Thyroid gland (tissue), 4 donors: ENCODE results near the gene KRTAP4-6. TPM values are rescaled to one million over a fixed set of nuclear protein-coding genes. Genes with fewer than 3 reads are reported as not detected.
"Not testable (repeated sequence)": the region's sequence is repeated elsewhere in the genome, so short reads cannot be mapped to it uniquely, and the experiment has no call there.

Experiments
- DNase-seq, 2 donors: peaks; one replicate each; pipeline ENCODE4 v3.0.0-alpha.2; 2019
- H3K27ac ChIP-seq, 3 donors: fragments of 200-600 bp; sonication (generic); 1 replicate in 2 of 3; 2 replicates in 1 of 3; pipeline ENCODE4 v1.5.1; 2016 to 2019; ENCODE audit warnings: mild to moderate bottlenecking in 1 of 3, moderate library complexity in 1 of 3
- H3K27me3 ChIP-seq: fragments of 200-600 bp; sonication (generic); one replicate; pipeline ENCODE4 v1.5.1; 2019
- H3K36me3 ChIP-seq, 2 donors: fragments of 200-600 bp; sonication (generic); one replicate each; pipeline ENCODE4 v1.5.1; 2016 to 2019
- H3K4me1 ChIP-seq, 2 donors: fragments of 200-600 bp; sonication (generic); one replicate each; pipeline ENCODE4 v1.5.1; 2017 to 2019
- H3K4me3 ChIP-seq, 3 donors: fragments of 200-600 bp; sonication (generic); replicated peaks in 1 of 3; 1 replicate in 2 of 3; 2 replicates in 1 of 3; pipeline ENCODE4 v1.5.1; 2016; ENCODE audit warnings: mild to moderate bottlenecking in 1 of 3
- H3K9me3 ChIP-seq: fragments of 200-600 bp; sonication (generic); one replicate; pipeline ENCODE4 v1.5.1; 2017
- POLR2A ChIP-seq, 2 donors: fragments of 450-650 bp; IDR thresholded peaks; one replicate each; pipeline ENCODE4 v1.6.1; 2017; ENCODE audit warnings: antibody characterized with exemption in 2 of 2, mild to moderate bottlenecking in 2 of 2, moderate library complexity in 1 of 2
- WGBS, 2 donors: methylation state at CpG; one replicate each; pipeline ENCODE4 v1.1.5; 2017; 5-methylcytosine and 5-hydroxymethylcytosine counted together
- intact Hi-C: fragments of 100-400 bp; cut with DNase I; formaldehyde crosslinking; loops from one replicate; pipeline ENCODE4 v1.15.1; 2023
- total RNA-seq, 4 donors: library from RNA; depleted of rRNA; stranded (reverse); fragments of >200 nt; gene quantifications; one replicate each; pipeline ENCODE4 v1.2.3, GENCODE V29; 2016
- TF ChIP-seq, protein P1 (sequence below), 6 experiments: fragments of 200-600 bp in 3 of 6; fragments of 450-650 bp in 3 of 6; sonication (generic) in 3 of 6; IDR thresholded peaks; one replicate each; pipeline ENCODE4 v1.5.1; 2016 to 2019; ENCODE audit warnings: antibody characterized with exemption in 6 of 6, mild to moderate bottlenecking in 2 of 6, inconsistent platforms in 1 of 6, moderate library complexity in 1 of 6

The KRTAP4-6 gene
- not detected for total RNA-seq

DNA sequence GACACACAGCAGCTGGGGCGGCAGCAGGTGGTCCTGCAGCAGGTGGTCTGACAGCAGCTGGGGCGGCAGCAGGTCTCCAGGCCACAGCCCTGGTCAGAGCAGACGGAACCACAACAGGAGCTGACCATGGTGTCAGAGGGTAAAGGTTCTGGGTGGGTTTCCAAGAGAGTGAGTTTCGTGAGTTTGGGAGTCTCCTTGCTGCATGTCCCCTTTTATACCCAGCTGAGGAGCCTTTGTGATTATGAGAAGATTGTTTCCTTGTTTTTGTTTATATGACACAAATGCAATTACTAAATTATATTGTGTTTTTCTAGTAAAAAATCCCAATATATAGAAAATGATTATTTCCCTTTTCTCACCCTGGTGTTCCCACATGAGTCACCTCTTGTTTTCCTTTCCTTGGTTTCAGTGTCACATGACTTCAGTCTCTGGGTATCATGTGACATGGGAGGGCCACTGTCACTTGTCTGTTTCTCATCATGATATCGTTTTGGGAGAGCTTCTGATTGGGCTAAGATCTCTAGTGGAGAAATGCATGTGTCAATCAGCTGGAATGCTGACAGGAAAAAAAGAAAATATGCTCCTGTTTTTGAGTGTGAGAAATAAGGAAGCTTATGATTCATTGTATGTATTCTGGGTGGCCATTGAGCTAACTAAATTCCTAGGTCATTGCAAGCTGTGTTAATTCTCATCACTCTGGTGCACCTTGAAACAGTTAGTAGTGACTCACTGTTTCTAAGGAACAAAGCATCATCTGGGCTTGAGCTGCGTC, at the start of gene KRTAP4-6:
Gene KRTAP4-6 (minus strand): TSS at position 185 of the 772 bp plus-strand sequence. CDS start 57 bp downstream, at position 128.
- no peaks in the 10 kb centered on the region for H3K4me1 ChIP-seq
- intact Hi-C loops, result no loop called here
- no peaks in the 10 kb centered on the region for H3K36me3 ChIP-seq
- TF ChIP-seq, protein P1, sequence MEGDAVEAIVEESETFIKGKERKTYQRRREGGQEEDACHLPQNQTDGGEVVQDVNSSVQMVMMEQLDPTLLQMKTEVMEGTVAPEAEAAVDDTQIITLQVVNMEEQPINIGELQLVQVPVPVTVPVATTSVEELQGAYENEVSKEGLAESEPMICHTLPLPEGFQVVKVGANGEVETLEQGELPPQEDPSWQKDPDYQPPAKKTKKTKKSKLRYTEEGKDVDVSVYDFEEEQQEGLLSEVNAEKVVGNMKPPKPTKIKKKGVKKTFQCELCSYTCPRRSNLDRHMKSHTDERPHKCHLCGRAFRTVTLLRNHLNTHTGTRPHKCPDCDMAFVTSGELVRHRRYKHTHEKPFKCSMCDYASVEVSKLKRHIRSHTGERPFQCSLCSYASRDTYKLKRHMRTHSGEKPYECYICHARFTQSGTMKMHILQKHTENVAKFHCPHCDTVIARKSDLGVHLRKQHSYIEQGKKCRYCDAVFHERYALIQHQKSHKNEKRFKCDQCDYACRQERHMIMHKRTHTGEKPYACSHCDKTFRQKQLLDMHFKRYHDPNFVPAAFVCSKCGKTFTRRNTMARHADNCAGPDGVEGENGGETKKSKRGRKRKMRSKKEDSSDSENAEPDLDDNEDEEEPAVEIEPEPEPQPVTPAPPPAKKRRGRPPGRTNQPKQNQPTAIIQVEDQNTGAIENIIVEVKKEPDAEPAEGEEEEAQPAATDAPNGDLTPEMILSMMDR (IDR thresholded peaks at IDR 0.05), result no peak
- no peak for TF ChIP-seq POLR2A (IDR thresholded peaks at IDR 0.05)
- WGBS, 2 donors, result 82 to 93% methylated on average over 5 to 6 of the region's 6 CpGs
- no peaks in the 10 kb centered on the region for H3K9me3 ChIP-seq
- no peaks in the 10 kb centered on the region for H3K27me3 ChIP-seq
- no peak within 1 kb of the TSS for H3K4me3 ChIP-seq
- H3K27ac ChIP-seq, result no peak within 1 kb of the TSS
- no peak for DNase-seq

DNA sequence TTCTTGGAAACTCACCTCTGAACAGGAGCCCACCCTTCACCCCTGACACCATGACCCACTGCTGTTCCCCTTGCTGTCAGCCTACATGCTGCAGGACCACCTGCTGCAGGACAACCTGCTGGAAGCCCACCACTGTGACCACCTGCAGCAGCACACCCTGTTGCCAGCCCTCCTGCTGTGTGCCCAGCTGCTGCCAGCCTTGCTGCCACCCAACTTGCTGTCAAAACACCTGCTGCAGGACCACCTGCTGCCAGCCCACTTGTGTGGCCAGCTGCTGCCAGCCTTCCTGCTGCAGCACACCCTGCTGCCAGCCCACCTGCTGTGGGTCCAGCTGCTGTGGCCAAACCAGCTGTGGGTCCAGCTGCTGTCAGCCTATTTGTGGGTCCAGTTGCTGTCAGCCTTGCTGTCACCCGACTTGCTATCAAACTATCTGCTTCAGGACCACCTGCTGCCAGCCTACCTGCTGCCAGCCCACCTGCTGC, 49.5 kb upstream of the KRTAP4-6 start, which contains the start of gene KRTAP9-1:
Gene KRTAP9-1 (plus strand): TSS at position 51 of the 482 bp plus-strand sequence. CDS start 0 bp downstream, at position 51.
- H3K27me3 ChIP-seq, H3K36me3 ChIP-seq, intact Hi-C loops, DNase-seq, H3K4me1 ChIP-seq, H3K4me3 ChIP-seq, H3K9me3 ChIP-seq, H3K27ac ChIP-seq: not testable (repeated sequence)
- WGBS, 2 donors, result 57% methylated on average over 1 of the region's 1 CpG; no CpG with 5 or more reads in 1 of the 2 donors

DNA sequence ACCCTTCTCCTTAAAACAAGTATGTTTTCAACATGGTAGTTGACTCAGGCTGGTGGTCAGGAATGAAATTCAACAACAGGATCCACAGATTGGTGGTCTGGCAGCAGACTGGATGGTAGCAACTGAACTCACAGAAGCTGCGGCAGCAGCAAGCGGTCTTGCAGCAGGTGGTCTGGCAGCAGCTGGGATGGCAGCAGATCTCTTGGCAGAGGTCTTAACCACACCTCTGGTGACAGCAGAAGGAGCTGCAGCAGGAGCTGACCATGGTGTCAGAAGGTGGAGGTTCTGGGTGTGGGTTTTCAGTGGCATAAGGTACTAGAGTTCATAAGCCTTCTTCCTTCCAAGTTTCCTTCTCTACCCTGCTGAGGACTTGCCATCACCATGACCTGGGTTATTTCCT, 46.5 kb upstream of the KRTAP4-6 start:
- H3K4me1 ChIP-seq, result no peaks in the 10 kb centered on the region
- no peak overlapping the region for H3K4me3 ChIP-seq
- H3K36me3 ChIP-seq, result no peaks in the 10 kb centered on the region
- no peak for DNase-seq
- H3K27me3 ChIP-seq, result no peaks in the 10 kb centered on the region
- WGBS, 2 donors, result 64 to 90% methylated on average over 2 of the region's 2 CpGs
- no peak overlapping the region for H3K27ac ChIP-seq
- intact Hi-C loops, result no loop called here
- no peaks in the 10 kb centered on the region for H3K9me3 ChIP-seq
- TF ChIP-seq, protein P1 (IDR thresholded peaks at IDR 0.05), result no peak
- no peak for TF ChIP-seq POLR2A (IDR thresholded peaks at IDR 0.05)

DNA sequence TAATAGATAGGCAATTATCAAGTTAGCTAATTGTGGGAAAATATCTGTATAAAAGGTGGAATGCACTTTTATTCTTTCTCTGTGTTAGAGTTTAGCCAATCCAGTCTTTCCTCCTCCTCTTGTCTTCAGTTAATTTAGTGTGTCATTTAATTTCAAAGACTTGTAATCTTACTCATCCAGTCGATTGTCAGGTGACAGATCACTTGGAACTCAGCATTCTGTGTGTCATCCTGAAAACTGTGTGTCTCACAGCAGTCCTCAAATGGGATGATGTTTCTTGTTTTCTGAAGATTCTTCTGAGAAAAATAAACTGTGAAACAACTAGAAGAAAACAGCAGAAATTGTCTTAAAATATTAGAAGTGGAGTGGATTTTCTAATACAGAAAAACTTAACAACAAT, 44.7 kb upstream of the KRTAP4-6 start:
- 69 to 71% methylated on average over 1 of the region's 1 CpG for WGBS, 2 donors
- intact Hi-C loops, result no loop called here

DNA sequence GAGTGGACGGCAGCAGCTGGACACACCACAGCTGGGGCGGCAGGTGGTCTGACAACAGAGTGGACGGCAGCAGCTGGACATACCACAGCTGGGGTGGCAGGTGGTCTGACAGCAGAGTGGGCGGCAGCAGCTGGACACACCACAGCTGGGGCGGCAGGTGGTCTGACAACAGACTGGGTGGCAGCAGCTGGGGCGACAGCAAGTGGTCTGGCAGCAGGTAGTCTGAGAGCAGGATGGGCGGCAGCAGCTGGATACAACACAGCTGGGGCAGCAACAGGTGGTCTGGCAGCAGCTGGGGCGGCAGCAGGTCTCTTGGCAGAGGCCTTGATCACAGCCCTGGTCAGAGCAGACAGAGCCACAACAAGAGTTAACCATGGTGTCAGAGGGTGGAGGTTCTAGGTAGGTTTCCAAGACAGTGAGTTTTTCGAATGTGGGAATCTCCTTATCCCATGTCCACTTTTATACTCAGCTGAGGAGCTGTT, 44.2 kb upstream of the KRTAP4-6 start, which contains the start of gene KRTAP4-1:
Gene KRTAP4-1 (minus strand): TSS at position 432 of the 482 bp plus-strand sequence. CDS start 57 bp downstream, at position 375.
- no peaks in the 10 kb centered on the region for H3K4me1 ChIP-seq
- no peak within 1 kb of the TSS for H3K27ac ChIP-seq
- no peak for DNase-seq
- intact Hi-C loops, result no loop called here
- WGBS, 2 donors, result 68 to 74% methylated on average over 7 to 9 of the region's 9 CpGs
- H3K27me3 ChIP-seq, result no peaks in the 10 kb centered on the region
- H3K9me3 ChIP-seq, result no peaks in the 10 kb centered on the region
- no peak within 1 kb of the TSS for H3K4me3 ChIP-seq
- H3K36me3 ChIP-seq, result no peaks in the 10 kb centered on the region
- no peak for TF ChIP-seq POLR2A (IDR thresholded peaks at IDR 0.05)

More for the DNA sequence above, 44.7 kb upstream of the KRTAP4-6 start:
- Histone ChIP-seq H3K4me3 (no peak overlapping the region), H3K36me3 (no peaks in the 10 kb centered on the region), H3K27ac (no peak overlapping the region), H3K27me3 (no peaks in the 10 kb centered on the region), H3K9me3 (no peaks in the 10 kb centered on the region), H3K4me1 (no peaks in the 10 kb centered on the region)
- no peak for DNase-seq
- TF ChIP-seq, protein P1 (IDR thresholded peaks at IDR 0.05), result no peak
- no peak for TF ChIP-seq POLR2A (IDR thresholded peaks at IDR 0.05)
